ENCODE measurements around the gene ZNF580. TPM values are rescaled to one million over a fixed set of nuclear protein-coding genes. Genes with fewer than 3 reads are reported as not detected.

The ZNF580 gene
- total and polyA plus RNA-seq, 10 of the 15 experiments (the other 5 are each of a cell fraction or from before 2014, with no cell fraction given): 2.3 to 31.8 (median 10.0) TPM

GRCh38 chr19:55654323-55654867 lies 13.6 kb downstream of the ZNF580 start (continued):
- TF ChIP-seq BRCA1 (IDR thresholded peaks at IDR 0.05; ENCODE audit: low read depth, low read length): no peak
- TF ChIP-seq SMAD1 (IDR thresholded peaks at IDR 0.05; ENCODE audit: low read depth, partially characterized antibody): no peak
- TF ChIP-seq CBX3 (IDR thresholded peaks at IDR 0.05; ENCODE audit: borderline replicate concordance, low read depth): no peak

- BruUV-seq (replicated peaks): no TSS peak
- Histone ChIP-seq H3K9me3 (replicated peaks; ENCODE audit: control insufficient read depth, insufficient read depth, low read length) (no peaks in the 10 kb centered on the region), H3K9ac (ENCODE audit: control insufficient read depth, insufficient read depth, low read length) (peak within 1 kb of the TSS; percentile 99), H3K79me2 (ENCODE audit: control insufficient read depth, insufficient read depth, low read length) (peaks cover 52% of the 10 kb centered on the region), H3K4me1 (ENCODE audit: control insufficient read depth, insufficient read depth, low read length) (peaks cover 18% of the 10 kb centered on the region), H3K27ac (ENCODE audit: control insufficient read depth, insufficient read depth) (peak within 1 kb of the TSS; percentile 100), H3K4me3 (peak within 1 kb of the TSS; percentile 94), H3K36me3 (ENCODE audit: control insufficient read depth in 2 of 2, insufficient read depth in 2 of 2, low read length in 1 of 2) (peaks cover 0 to 15% of the 10 kb centered on the region in 2 experiments; a peak in 3 of 4 replicates), H4K20me1 (ENCODE audit: control insufficient read depth, insufficient read depth) (peaks cover 9% of the 10 kb centered on the region), H2AFZ (ENCODE audit: control insufficient read depth, low read depth, low read length) (peak within 1 kb of the TSS; percentile 96), H3K4me2 (ENCODE audit: control insufficient read depth, insufficient read depth) (peak within 1 kb of the TSS; percentile 94), H3K27me3 (replicated peaks in 1 of 2; ENCODE audit: control insufficient read depth in 2 of 2, insufficient read depth in 2 of 2, low read length in 1 of 2) (no peaks in the 10 kb centered on the region)
- in situ Hi-C loops (cut with MboI): loop anchor here (5.0 to 25.0 kb wide), 3 partner anchors 657 to 1518 kb away; partner anchors contain the start of genes CNOT3, LENG9 and ZSCAN5A
- ChIA-PET POLR2A (interaction anchor here (0.6 to 1.6 kb wide), 14 partner anchors 10 to 660 kb away, joined by 3 to 12 read pairs (median 6); partner anchors contain the start of genes FIZ1, ZNF524, ZNF581 and ZNF784), SMC1A (ENCODE audit: uncharacterized antibody, unreplicated experiment) (interaction anchor here (1.2 to 2.6 kb wide), 5 partner anchors 13 to 30 kb away, joined by 4 to 28 read pairs (median 5); partner anchors contain the start of gene ZNF784), RAD21 (ENCODE audit: unreplicated experiment) (interaction anchor here (0.7 to 1.6 kb wide), 8 partner anchors 12 to 51 kb away, joined by 3 to 34 read pairs (median 5); partner anchors contain the start of gene ZNF581), CTCF (interaction anchor here (0.6 to 3.6 kb wide), 21 partner anchors 10 to 655 kb away, joined by 3 to 85 read pairs (median 4); partner anchors contain the start of genes FIZ1, PPP1R12C, ZNF524 and ZNF581)
- DNase-seq (ENCODE audit: low read depth, low spot score): no peak
- no peak for FAIRE-seq
- intact Hi-C loops (cut with micrococcal nuclease; ENCODE audit: unreplicated experiment): loop anchor here (2.0 kb wide), 1 partner anchor 24 kb away; no protein-coding TSS in a partner anchor
- peak; percentile 67 for ATAC-seq
- WGBS (ENCODE audit: insufficient coverage, insufficient replicate concordance, low lambda C conversion rate, missing lambda C conversion rate): under 1% methylated on average over 50 of the region's 95 CpGs
- TF ChIP-seq BCL11A (IDR thresholded peaks at IDR 0.05; ENCODE audit: low read depth, low read length) (no peak), ZNF384 (IDR thresholded peaks at IDR 0.05; ENCODE audit: borderline replicate concordance, low read depth, low read length) (no peak), ZNF592 (IDR thresholded peaks at IDR 0.05) (no peak), SIN3A (IDR thresholded peaks at IDR 0.05; ENCODE audit: low read depth, low read length) (peak; percentile 81), RAD51 (IDR thresholded peaks at IDR 0.05) (peak; percentile 75), TCF7 (IDR thresholded peaks at IDR 0.05; ENCODE audit: borderline replicate concordance) (no peak), RCOR1 (conservative IDR thresholded peaks at IDR 0.05; ENCODE audit: low read depth, low read length) (no peak), PKNOX1 (IDR thresholded peaks at IDR 0.05) (peak; percentile 50), TCF12 (IDR thresholded peaks at IDR 0.05; ENCODE audit: low read depth, low read length) (0 out of 2 replicates have a peak, but pooled peaks have one; percentile 10), SREBF2 (IDR thresholded peaks at IDR 0.05; ENCODE audit: low read length) (peak; percentile 36; the same call in 1 of the 2 replicates), EED (IDR thresholded peaks at IDR 0.05; ENCODE audit: low read depth) (no peak), ZNF622 (IDR thresholded peaks at IDR 0.05) (no peak), IKZF1 (conservative IDR thresholded peaks at IDR 0.05) (peak; percentile 82), FOXM1 (IDR thresholded peaks at IDR 0.05; ENCODE audit: low read depth, low read length) (no peak)
Measured at GRCh38 chr19:55654868-55655647, 14.3 kb downstream of the ZNF580 start, which contains the start of gene U2AF2. Gene U2AF2, plus strand, starts transcription at chr19:55655035. Its CDS starts 70 bp downstream, at chr19:55655105.
